HG02870 (cell line): ENCODE data around the gene LY86.

ENCODE experiments used
- ATAC-seq: cut with Tn5 transposase; IDR thresholded peaks from one replicate; pipeline ENCODE4 v1.9.1; 2021; ENCODE audit warnings: mild to moderate bottlenecking, moderate library complexity; ENCODE audit not compliant: unreplicated experiment

LY86 gene

GRCh38 chr6:6700407-6701270, 112.1 kb downstream of the LY86 start:
- no peak for ATAC-seq

GRCh38 chr6:6701864-6702263, 113.3 kb downstream of the LY86 start:
- ATAC-seq = no peak

- ATAC-seq = no peak
Measured at GRCh38 chr6:6703699-6704098, 115.2 kb downstream of the LY86 start.
